Tibial nerve (tissue), 3 donors: ENCODE data around the gene FBXW8.

Source experiments
- CTCF ChIP-seq, 5 experiments: fragments of 200-600 bp in 3 of 5; fragments of 450-650 bp in 2 of 5; sonication (generic) in 3 of 5; IDR thresholded peaks; one replicate each; pipeline ENCODE4 v1.5.1; 2016 to 2019; ENCODE audit warnings: antibody characterized with exemption in 5 of 5, mild to moderate bottlenecking in 3 of 5, moderate library complexity in 2 of 5
- POLR2A ChIP-seq, 2 donors: fragments of 450-650 bp; IDR thresholded peaks; one replicate each; pipeline ENCODE4 v1.6.1; 2017; ENCODE audit warnings: antibody characterized with exemption in 2 of 2, mild to moderate bottlenecking in 2 of 2, moderate library complexity in 2 of 2

DNA sequence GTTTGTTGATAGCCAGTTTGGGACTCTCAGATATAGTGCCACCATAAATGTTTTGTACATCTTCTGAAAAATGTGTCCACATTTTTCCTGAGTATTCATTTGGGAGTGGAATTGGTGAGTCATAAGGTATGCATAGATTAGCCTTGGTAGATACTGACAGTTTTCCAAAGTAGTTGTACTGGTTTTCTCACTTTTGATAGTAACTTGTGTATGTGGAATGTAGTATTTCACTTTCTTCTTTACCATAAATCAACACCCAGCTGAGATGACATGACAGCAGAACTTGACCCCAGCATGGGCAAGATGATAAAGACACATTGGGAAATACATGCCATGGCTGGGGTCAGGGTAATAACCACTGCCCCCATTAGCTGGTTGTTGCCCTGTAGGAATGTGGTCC lies 5.4 kb downstream of the FBXW8 start:
- no peak for TF ChIP-seq POLR2A (IDR thresholded peaks at IDR 0.05)
- no peak for TF ChIP-seq CTCF (IDR thresholded peaks at IDR 0.05)
